Lower leg skin (tissue), 3 donors: ENCODE data around the gene RBM22.

Experiments
- CTCF ChIP-seq, 3 donors: fragments of 450-650 bp; IDR thresholded peaks; one replicate each; pipeline ENCODE4 v1.5.1; 2016; ENCODE audit warnings: antibody characterized with exemption in 3 of 3, mild to moderate bottlenecking in 3 of 3, moderate library complexity in 2 of 3
- POLR2A ChIP-seq, 2 donors: fragments of 450-650 bp; IDR thresholded peaks; one replicate each; pipeline ENCODE4 v1.6.1; 2016 to 2017; ENCODE audit warnings: antibody characterized with exemption in 2 of 2, mild to moderate bottlenecking in 1 of 2, moderate library complexity in 1 of 2

- TF ChIP-seq CTCF (IDR thresholded peaks at IDR 0.05) = no peak
- TF ChIP-seq POLR2A (IDR thresholded peaks at IDR 0.05) = no peak
Measured at GRCh38 chr5:150663936-150664335, 36.9 kb downstream of the RBM22 start.
